ENCODE data around the gene NTRK2. TPM values are rescaled to one million over a fixed set of nuclear protein-coding genes. Genes with fewer than 3 reads are reported as not detected.

The NTRK2 gene
- total RNA-seq, 1 experiment from 2014 or later = not detected

DNA sequence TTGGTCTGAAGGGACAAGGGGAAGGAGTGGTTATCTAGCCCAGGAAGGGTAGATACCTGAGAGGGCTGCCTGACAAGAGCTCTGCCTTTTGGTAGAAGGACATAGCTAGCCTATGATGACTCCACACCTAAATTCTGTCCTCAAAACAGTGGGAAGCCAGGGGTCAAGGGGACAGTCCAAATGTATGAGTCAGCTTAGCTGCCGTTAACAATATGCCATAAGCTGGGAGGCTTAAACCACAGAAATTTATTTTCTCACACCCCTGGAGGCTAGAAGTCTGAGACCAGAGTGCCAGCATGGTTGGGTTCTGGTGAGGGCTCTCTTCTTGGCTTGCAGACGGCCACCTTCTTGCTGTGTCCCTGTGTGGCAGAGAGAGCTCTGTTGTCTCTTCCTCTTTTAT lies 306.4 kb downstream of the NTRK2 start:
- Histone ChIP-seq H3K36me3 (ENCODE audit: control insufficient read depth in 1 of 2, insufficient read depth in 2 of 2, low read length in 2 of 2) (no peaks in the 10 kb centered on the region), H3K27me3 (ENCODE audit: insufficient read depth, low read length) (peaks cover 15% of the 10 kb centered on the region), H3K4me2 (ENCODE audit: low read length) (no peak overlapping the region), H3K79me2 (ENCODE audit: insufficient read depth, low read length) (no peaks in the 10 kb centered on the region), H3K27ac (ENCODE audit: low read depth, low read length) (no peak overlapping the region), H2AFZ (ENCODE audit: low read depth, low read length, poor library complexity, severe bottlenecking) (no peak overlapping the region), H3K9me3 (ENCODE audit: control insufficient read depth in 1 of 2, insufficient read depth in 1 of 2, low read depth in 1 of 2, low read length in 2 of 2) (no peaks in the 10 kb centered on the region), H3K9ac (ENCODE audit: low read length) (no peak overlapping the region), H3K9me2 (ENCODE audit: insufficient read depth) (no peaks in the 10 kb centered on the region), H3K4me1 (ENCODE audit: control insufficient read depth in 1 of 2, insufficient read depth in 2 of 2, low read length in 2 of 2) (no peaks in the 10 kb centered on the region), H3K4me3 (replicated peaks in 1 of 2; ENCODE audit: low read depth in 1 of 2, low read length in 2 of 2) (no peak overlapping the region), H4K20me1 (ENCODE audit: insufficient read depth) (no peaks in the 10 kb centered on the region)
- DNase-seq (ENCODE audit: low read depth, low spot score) (no peak), ATAC-seq (peak; percentile 32; the same call in 1 of the 2 replicates)
- intact Hi-C loops (cut with micrococcal nuclease) = no loop called here
- ChIA-PET CTCF (no interaction called here), RAD21 (ENCODE audit: low non-redundant PET in 1 of 2, low total read pairs in 2 of 2, uncharacterized antibody in 2 of 2, unreplicated experiment in 2 of 2) (no interaction called here), POLR2A (no interaction called here)
- TF ChIP-seq SIN3A (IDR thresholded peaks at IDR 0.05; ENCODE audit: low read depth) (no peak), EGR1 (IDR thresholded peaks at IDR 0.05; ENCODE audit: low read depth) (no peak), TCF7L2 (IDR thresholded peaks at IDR 0.05; ENCODE audit: borderline replicate concordance, extremely low read depth, insufficient read depth, insufficient read length) (no peak), POLR2A (IDR thresholded peaks at IDR 0.05; ENCODE audit: borderline replicate concordance, extremely low read depth, insufficient read depth, insufficient read length) (no peak), SP1 (IDR thresholded peaks at IDR 0.05; ENCODE audit: low read depth) (no peak)
- BruUV-seq (replicated peaks) = no TSS peak

DNA sequence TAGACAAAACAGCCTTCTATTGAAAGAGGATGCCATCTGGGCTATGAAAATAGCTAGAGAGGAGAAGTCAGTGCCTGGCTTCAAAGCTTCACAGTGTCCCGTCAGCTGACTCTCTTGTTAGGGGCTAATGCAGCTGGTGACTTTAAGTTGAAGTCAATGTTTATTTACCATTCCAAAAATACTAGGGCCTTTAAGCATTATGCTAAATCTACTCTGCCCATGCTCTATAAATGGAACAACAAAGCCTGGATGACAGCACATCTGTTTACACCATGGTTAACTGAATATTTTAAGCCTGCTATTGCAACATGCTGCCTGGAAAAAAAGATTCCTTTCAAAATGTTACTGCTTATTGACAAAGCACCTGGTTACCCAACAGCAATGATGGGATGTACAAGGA lies 309.1 kb downstream of the NTRK2 start:
- H3K4me3 ChIP-seq (replicated peaks in 1 of 2; ENCODE audit: low read depth in 1 of 2, low read length in 2 of 2) = no peak overlapping the region
- no peak overlapping the region for H2AFZ ChIP-seq (ENCODE audit: low read depth, low read length, poor library complexity, severe bottlenecking)
- no peak overlapping the region for H3K9ac ChIP-seq (ENCODE audit: low read length)
- H3K9me2 ChIP-seq (ENCODE audit: insufficient read depth) = no peaks in the 10 kb centered on the region
- no peaks in the 10 kb centered on the region for H3K79me2 ChIP-seq (ENCODE audit: insufficient read depth, low read length)
- RAD21 ChIA-PET (ENCODE audit: low non-redundant PET in 1 of 2, low total read pairs in 2 of 2, uncharacterized antibody in 2 of 2, unreplicated experiment in 2 of 2) = no interaction called here
- no peak overlapping the region for H3K4me2 ChIP-seq (ENCODE audit: low read length)
- TF ChIP-seq EZH2phosphoT487 (IDR thresholded peaks at IDR 0.05; ENCODE audit: borderline replicate concordance) (no peak), SP1 (IDR thresholded peaks at IDR 0.05; ENCODE audit: low read depth) (no peak), CBX3 (IDR thresholded peaks at IDR 0.05; ENCODE audit: low read depth) (no peak)
- TF ChIP-seq, protein P1, sequence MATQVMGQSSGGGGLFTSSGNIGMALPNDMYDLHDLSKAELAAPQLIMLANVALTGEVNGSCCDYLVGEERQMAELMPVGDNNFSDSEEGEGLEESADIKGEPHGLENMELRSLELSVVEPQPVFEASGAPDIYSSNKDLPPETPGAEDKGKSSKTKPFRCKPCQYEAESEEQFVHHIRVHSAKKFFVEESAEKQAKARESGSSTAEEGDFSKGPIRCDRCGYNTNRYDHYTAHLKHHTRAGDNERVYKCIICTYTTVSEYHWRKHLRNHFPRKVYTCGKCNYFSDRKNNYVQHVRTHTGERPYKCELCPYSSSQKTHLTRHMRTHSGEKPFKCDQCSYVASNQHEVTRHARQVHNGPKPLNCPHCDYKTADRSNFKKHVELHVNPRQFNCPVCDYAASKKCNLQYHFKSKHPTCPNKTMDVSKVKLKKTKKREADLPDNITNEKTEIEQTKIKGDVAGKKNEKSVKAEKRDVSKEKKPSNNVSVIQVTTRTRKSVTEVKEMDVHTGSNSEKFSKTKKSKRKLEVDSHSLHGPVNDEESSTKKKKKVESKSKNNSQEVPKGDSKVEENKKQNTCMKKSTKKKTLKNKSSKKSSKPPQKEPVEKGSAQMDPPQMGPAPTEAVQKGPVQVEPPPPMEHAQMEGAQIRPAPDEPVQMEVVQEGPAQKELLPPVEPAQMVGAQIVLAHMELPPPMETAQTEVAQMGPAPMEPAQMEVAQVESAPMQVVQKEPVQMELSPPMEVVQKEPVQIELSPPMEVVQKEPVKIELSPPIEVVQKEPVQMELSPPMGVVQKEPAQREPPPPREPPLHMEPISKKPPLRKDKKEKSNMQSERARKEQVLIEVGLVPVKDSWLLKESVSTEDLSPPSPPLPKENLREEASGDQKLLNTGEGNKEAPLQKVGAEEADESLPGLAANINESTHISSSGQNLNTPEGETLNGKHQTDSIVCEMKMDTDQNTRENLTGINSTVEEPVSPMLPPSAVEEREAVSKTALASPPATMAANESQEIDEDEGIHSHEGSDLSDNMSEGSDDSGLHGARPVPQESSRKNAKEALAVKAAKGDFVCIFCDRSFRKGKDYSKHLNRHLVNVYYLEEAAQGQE (IDR thresholded peaks at IDR 0.05; ENCODE audit: low read depth) = no peak
- TF ChIP-seq, protein P2, sequence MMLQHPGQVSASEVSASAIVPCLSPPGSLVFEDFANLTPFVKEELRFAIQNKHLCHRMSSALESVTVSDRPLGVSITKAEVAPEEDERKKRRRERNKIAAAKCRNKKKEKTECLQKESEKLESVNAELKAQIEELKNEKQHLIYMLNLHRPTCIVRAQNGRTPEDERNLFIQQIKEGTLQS (IDR thresholded peaks at IDR 0.05) = no peak
- TF ChIP-seq, protein P3, sequence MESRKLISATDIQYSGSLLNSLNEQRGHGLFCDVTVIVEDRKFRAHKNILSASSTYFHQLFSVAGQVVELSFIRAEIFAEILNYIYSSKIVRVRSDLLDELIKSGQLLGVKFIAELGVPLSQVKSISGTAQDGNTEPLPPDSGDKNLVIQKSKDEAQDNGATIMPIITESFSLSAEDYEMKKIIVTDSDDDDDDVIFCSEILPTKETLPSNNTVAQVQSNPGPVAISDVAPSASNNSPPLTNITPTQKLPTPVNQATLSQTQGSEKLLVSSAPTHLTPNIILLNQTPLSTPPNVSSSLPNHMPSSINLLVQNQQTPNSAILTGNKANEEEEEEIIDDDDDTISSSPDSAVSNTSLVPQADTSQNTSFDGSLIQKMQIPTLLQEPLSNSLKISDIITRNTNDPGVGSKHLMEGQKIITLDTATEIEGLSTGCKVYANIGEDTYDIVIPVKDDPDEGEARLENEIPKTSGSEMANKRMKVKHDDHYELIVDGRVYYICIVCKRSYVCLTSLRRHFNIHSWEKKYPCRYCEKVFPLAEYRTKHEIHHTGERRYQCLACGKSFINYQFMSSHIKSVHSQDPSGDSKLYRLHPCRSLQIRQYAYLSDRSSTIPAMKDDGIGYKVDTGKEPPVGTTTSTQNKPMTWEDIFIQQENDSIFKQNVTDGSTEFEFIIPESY (IDR thresholded peaks at IDR 0.05; ENCODE audit: extremely low read depth, insufficient replicate concordance, low read length) = no peak
- intact Hi-C loops (cut with micrococcal nuclease) = no loop called here
- no peaks in the 10 kb centered on the region for H4K20me1 ChIP-seq (ENCODE audit: insufficient read depth)
- H3K27me3 ChIP-seq (ENCODE audit: insufficient read depth, low read length) = peaks cover 6% of the 10 kb centered on the region; the same call in 1 of the 2 replicates
- POLR2A ChIA-PET = no interaction called here
- ATAC-seq (no peak), DNase-seq (ENCODE audit: low read depth, low spot score) (no peak)
- no TSS peak for BruUV-seq (replicated peaks)
- CTCF ChIA-PET = no interaction called here
- H3K4me1 ChIP-seq (ENCODE audit: control insufficient read depth in 1 of 2, insufficient read depth in 2 of 2, low read length in 2 of 2) = no peaks in the 10 kb centered on the region
- no peak overlapping the region for H3K27ac ChIP-seq (ENCODE audit: low read depth, low read length)
- H3K36me3 ChIP-seq (ENCODE audit: control insufficient read depth in 1 of 2, insufficient read depth in 2 of 2, low read length in 2 of 2) = no peaks in the 10 kb centered on the region
- H3K9me3 ChIP-seq (ENCODE audit: control insufficient read depth in 1 of 2, insufficient read depth in 1 of 2, low read depth in 1 of 2, low read length in 2 of 2) = no peaks in the 10 kb centered on the region

Data from HCT116 (cell line).